Stimulated activated CD4-positive, alpha-beta T cell treated with anti-CD3 and anti-CD28 coated beads, Interleukin-15, amount 100 ng/mL, for 24 hours (primary cell): ENCODE data around the gene GSG1L.

ENCODE experiments used
- DNase-seq: peaks from one replicate; pipeline ENCODE4 v3.0.0-alpha.2; 2020

GSG1L gene

GRCh38 chr16:27784351-27785306, 278.9 kb downstream of the GSG1L start:
- DNase-seq, result no peak

GRCh38 chr16:27781981-27782880, 281.3 kb downstream of the GSG1L start:
- DNase-seq, result no peak

- DNase-seq, result no peak
Observed at GRCh38 chr16:27781195-27781524, 282.4 kb downstream of the GSG1L start.

- no peak for DNase-seq
Observed at GRCh38 chr16:27780468-27781194, 282.9 kb downstream of the GSG1L start.

DNA sequence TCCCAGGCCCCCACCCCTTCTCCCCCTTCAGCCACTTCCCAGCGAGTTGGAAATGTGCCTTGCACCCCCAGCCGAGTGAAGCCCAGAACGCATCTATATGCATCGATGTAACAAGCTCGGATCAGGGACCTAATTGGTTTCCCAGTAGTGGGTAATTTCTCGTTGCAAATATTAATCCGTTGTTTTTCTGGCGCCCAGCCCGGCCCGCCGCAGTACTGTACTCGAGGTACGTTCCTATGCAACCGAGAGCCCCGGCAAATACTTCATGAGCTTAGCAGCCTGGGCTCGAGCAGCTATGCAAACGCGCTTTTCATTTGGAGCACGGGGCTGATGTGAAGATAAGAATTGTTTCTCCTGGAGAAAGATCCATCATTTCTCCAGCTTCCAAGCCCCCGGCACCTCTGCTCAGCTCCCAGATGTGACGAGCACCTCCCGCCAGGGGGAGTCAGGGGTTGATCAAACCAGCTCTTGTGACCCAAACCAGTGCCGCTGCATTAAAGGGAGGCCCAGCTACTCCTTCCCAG, 283.8 kb downstream of the GSG1L start:
- DNase-seq, result no peak

GRCh38 chr16:27778926-27779570, 284.5 kb downstream of the GSG1L start:
- no peak for DNase-seq

DNA sequence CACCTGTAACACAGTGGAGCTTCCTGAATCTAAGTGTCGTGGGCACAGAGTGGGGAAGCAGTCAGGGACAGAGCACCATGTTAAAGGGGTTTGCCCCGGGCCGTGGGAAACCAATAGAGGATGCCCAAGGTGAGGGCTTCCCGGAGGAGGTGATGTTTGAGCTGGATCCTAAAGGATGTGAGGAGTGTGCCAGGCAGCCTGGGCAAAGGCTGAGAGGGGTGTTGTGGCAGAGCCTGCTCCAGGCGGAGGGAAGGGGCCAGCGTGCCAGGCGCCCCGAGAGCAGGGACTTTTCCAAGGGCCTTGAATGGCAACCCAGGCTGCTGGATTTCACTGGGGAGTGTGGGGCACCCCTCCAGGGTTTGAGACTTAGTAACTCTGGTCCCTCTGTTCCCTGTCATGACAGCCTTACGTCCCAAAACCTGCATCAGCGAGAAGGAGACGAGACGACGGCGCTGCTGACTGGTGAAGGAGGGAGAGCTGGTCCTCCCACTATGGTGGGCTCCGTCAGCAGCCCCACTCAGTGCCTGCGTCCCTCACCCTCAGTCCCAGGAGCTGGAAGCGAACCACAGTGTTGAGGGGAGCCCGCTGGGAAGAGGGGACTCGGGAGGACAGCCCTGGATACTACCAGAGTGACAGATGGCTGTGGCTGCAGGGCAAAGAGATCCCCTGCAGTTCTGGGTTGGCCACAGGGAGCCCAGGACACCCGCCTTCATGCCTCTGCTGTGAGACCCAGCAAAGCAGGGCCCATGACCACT, 285.2 kb downstream of the GSG1L start:
- no peak for DNase-seq

- DNase-seq, result no peak
Observed at GRCh38 chr16:27777527-27777926, 286.0 kb downstream of the GSG1L start.

GRCh38 chr16:27776556-27777225, 286.8 kb downstream of the GSG1L start:
- no peak for DNase-seq

- DNase-seq, result no peak
Observed at GRCh38 chr16:27775254-27775653, 288.3 kb downstream of the GSG1L start.

GRCh38 chr16:27774779-27775178, 288.7 kb downstream of the GSG1L start:
- DNase-seq, result no peak

GRCh38 chr16:27773344-27773743, 290.2 kb downstream of the GSG1L start:
- no peak for DNase-seq

DNA sequence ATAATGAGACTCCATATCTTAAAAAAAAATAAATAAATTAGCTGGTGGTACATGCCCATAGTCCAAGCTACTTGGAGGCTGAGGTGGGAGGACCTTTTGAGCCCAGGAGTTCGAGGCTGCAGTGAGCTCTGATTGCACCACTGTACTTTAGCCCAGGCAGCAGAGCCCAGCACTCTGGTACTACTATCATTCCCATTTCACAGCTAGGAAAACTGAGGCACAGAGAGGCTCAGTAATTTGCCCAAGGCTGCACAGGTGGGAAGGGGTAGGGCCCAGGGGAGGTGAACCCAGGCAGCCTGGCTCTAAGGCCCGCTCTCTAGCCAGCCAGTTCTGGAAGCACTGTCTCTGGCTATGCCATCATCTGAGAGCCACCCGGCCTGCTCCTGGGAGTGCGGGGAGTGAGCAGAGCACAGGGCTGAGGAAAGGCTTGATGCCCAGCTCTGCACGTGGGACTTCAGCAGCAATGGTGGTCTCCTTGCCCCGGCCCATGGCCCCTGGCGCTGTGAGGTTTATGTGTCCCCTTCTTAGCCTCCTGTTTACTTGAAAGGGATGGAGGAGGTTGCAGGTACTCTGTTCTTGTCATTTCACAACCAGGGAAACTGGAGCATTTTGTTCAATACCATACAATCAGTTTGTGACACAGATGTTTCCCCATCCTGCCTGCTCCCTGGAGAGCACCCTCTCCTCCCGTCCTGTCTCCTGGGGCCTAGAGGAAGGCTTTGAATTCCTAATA, 291.3 kb downstream of the GSG1L start:
- no peak for DNase-seq

DNA sequence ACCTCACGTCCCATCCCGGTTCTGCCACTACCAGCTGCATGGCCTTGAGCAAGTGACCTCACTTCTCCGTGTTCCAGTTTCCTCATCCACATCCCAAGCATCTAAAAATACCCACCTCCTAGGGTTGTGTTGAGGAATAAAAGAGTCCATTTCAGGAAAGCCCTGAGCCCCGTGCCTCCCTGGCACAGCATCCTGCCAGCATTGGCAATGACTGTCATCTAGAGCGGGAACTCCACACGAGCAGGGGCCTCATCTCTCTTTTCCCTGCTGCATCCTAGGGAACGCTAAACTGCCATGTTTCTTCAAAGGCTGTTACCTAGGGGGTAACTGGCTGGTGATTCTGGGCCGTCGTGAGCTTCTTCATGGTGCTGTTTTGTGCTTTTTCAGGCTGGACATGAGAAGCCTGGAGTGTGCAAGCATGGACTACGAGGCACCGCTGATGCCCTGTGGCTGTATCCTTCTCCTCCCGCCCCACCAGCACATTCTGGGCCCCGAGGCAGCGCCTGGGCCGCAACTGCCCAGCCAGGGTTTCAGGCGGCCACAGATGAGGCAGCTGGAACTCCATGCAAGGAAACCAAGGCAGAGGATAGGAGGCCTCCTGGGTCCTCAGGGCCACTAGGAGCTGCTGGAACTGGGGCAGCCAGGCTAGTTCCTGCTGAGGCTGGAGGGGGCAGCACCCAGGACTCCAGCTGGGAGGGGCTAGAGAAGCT, 292.2 kb downstream of the GSG1L start:
- DNase-seq, result no peak

- DNase-seq, result no peak
Observed at GRCh38 chr16:27770271-27771196, 293.0 kb downstream of the GSG1L start.

- DNase-seq, result no peak
Observed at GRCh38 chr16:27769561-27770255, 293.8 kb downstream of the GSG1L start.

DNA sequence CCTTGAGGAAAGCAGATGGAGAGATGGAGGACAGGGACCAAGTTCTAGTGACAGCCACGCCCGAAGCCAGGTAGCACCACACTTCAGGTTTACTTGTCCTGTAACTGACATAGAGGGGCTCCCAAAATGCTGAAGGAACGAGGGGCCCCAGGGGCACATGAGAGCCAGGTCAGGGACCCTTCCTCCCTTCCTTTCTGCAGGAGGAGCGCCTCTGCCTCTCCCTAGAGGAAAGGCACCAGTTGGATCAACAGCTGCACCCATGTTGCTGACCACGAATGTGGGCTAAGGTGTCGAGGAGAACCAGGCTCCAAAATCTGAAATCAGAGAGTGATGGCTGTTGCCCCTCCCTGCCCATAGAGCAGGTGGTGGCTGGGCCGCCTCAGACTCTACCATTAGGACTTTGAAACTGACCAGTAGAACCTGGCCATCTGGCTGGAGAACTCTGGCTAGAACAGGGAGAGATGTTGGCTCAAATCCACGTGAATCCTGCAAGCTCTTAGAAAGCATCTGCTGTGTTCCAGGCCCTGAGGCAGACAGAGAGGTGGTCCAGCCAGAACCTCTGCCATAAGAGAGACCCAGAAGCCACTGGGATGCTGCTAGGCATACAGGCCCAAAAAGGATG, 294.8 kb downstream of the GSG1L start:
- no peak for DNase-seq
